Measurements from ENCODE around the gene FTO. TPM values are rescaled to one million over a fixed set of nuclear protein-coding genes. Genes with fewer than 3 reads are reported as not detected.
"Not testable (repeated sequence)": the region's sequence is repeated elsewhere in the genome, so short reads cannot be mapped to it uniquely, and the experiment has no call there.

The FTO gene
- total and polyA plus RNA-seq, 3 donors from 2014 or later = 32.4 to 64.7 (median 50.3) TPM

DNA sequence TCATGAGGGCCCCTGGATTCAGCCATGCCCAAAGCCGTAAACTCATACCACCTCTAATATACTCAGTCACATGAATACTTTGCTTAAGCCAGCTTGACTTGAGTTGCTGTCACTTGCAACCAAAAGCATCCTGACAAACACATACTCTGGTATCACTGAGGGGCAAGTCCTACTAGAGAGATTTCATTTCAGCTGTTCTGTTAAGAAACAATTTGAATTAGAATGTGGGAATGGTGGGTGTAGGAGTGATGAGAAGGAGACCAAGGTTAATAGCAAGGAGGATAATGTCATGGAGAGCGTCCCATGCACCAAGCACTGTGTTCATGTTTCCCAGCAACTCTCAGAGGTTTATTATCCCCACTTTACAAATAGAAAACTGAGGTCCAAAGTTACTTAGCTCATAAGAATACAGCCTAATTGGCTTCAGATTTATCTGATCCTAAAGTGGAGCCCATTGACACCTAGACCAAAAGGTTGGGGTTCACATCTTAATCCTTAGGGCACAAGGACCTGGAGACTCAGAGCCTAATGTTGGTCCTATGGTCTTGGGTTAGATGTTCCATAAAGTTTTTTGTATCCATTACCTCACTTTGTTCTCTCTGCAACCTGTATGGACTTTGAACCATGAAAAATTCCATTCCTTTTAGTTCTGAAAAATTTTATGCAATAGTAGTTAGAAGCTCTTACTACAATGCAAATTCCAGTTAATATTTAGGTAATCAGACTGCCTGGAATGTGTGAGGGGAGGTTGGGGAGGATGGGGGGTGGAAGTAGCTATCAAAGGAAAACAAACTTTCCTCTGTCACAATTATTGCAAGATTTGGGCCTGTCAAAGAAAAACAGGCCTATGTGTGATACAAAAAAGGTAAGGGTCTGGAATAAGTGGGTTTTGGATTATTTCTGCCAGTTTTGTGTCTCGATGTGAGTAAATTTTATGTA, 476.7 kb downstream of the FTO start:
- WGBS, 2 donors = 67 to 84% methylated on average over 3 of the region's 3 CpGs

DNA sequence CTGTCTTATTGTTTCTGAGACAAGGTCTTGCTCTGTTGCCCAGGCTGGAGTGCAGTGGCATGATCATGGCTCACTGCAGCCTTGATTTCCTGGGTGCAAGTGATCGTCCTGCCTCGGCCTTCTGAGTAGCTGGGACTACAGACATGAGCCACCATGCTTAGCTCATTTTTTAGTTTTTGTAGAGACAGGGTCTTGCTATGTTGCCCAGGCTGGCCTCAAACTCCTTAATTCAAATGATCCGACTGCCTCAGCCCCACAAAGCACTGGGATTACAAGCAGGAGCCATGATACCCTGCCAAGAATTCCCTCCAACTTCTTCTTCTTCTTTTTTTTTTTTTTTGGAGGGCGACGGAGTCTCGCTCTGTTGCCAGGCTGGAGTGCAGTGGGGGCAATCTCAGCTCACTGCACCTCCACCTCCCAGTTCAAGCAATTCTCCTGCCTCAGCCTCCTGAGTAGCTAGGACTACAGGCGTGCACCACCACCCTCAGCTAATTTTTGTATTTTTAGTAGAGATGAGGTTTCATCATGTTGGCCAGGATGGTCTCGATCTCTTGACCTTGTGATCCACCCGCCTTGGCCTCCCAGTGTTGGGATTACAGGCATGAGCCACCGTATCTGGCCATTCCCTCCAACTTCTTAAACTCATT, 477.9 kb downstream of the FTO start:
- H3K4me1 ChIP-seq; H3K27ac ChIP-seq; H3K4me3 ChIP-seq; intact Hi-C loops (cut with DNase I; ENCODE audit: low total_unique reads); H3K36me3 ChIP-seq (ENCODE audit: low read depth, missing control alignments); H3K9me3 ChIP-seq; DNase-seq; H3K27me3 ChIP-seq: not testable (repeated sequence)
- WGBS, 2 donors = 88 to 93% methylated on average over 10 of the region's 10 CpGs

More for the DNA sequence above, 476.7 kb downstream of the FTO start:
- TF ChIP-seq, protein P1, sequence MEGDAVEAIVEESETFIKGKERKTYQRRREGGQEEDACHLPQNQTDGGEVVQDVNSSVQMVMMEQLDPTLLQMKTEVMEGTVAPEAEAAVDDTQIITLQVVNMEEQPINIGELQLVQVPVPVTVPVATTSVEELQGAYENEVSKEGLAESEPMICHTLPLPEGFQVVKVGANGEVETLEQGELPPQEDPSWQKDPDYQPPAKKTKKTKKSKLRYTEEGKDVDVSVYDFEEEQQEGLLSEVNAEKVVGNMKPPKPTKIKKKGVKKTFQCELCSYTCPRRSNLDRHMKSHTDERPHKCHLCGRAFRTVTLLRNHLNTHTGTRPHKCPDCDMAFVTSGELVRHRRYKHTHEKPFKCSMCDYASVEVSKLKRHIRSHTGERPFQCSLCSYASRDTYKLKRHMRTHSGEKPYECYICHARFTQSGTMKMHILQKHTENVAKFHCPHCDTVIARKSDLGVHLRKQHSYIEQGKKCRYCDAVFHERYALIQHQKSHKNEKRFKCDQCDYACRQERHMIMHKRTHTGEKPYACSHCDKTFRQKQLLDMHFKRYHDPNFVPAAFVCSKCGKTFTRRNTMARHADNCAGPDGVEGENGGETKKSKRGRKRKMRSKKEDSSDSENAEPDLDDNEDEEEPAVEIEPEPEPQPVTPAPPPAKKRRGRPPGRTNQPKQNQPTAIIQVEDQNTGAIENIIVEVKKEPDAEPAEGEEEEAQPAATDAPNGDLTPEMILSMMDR (IDR thresholded peaks at IDR 0.05) = no peak
- no peak for TF ChIP-seq POLR2A (IDR thresholded peaks at IDR 0.05)
- Histone ChIP-seq H3K27me3 (no peaks in the 10 kb centered on the region), H3K9me3 (no peaks in the 10 kb centered on the region), H3K27ac (no peak overlapping the region), H3K4me3 (no peak overlapping the region), H3K36me3 (ENCODE audit: low read depth, missing control alignments) (no peaks in the 10 kb centered on the region), H3K4me1 (no peaks in the 10 kb centered on the region)
- no peak for DNase-seq
- intact Hi-C loops (cut with DNase I; ENCODE audit: low total_unique reads) = no loop called here

- TF ChIP-seq, protein P1 (IDR thresholded peaks at IDR 0.05) = no peak
- H3K36me3 ChIP-seq (ENCODE audit: low read depth, missing control alignments) = no peaks in the 10 kb centered on the region
- H3K27ac ChIP-seq = no peak overlapping the region
- H3K4me3 ChIP-seq = no peak overlapping the region
- 94 to 96% methylated on average over 2 of the region's 2 CpGs for WGBS, 2 donors
- intact Hi-C loops (cut with DNase I; ENCODE audit: low total_unique reads) = no loop called here
- no peaks in the 10 kb centered on the region for H3K9me3 ChIP-seq
- H3K27me3 ChIP-seq = no peaks in the 10 kb centered on the region
- no peaks in the 10 kb centered on the region for H3K4me1 ChIP-seq
- no peak for DNase-seq
These were observed 481.1 kb downstream of the FTO start for GRCh38 chr16:54185045-54185444.

- intact Hi-C loops (cut with DNase I; ENCODE audit: low total_unique reads) = no loop called here
- H3K4me3 ChIP-seq = no peak overlapping the region
- peaks cover 6% of the 10 kb centered on the region for H3K4me1 ChIP-seq
- no peaks in the 10 kb centered on the region for H3K27me3 ChIP-seq
- H3K36me3 ChIP-seq (ENCODE audit: low read depth, missing control alignments) = no peaks in the 10 kb centered on the region
- 83 to 84% methylated on average over 2 of the region's 2 CpGs for WGBS, 2 donors
- H3K27ac ChIP-seq = no peak overlapping the region
- DNase-seq = no peak
- TF ChIP-seq, protein P1 (IDR thresholded peaks at IDR 0.05) = no peak
- no peak for TF ChIP-seq POLR2A (IDR thresholded peaks at IDR 0.05)
- H3K9me3 ChIP-seq = no peaks in the 10 kb centered on the region
These were observed 487.2 kb downstream of the FTO start for GRCh38 chr16:54191163-54191562.

- intact Hi-C loops (cut with DNase I; ENCODE audit: low total_unique reads) = no loop called here
- no peak overlapping the region for H3K27ac ChIP-seq
- peaks cover 6% of the 10 kb centered on the region for H3K4me1 ChIP-seq
- H3K9me3 ChIP-seq = no peaks in the 10 kb centered on the region
- H3K27me3 ChIP-seq = no peaks in the 10 kb centered on the region
- no peak for DNase-seq
- no peaks in the 10 kb centered on the region for H3K36me3 ChIP-seq (ENCODE audit: low read depth, missing control alignments)
- WGBS, 2 donors = 66 to 91% methylated on average over 3 of the region's 3 CpGs
- H3K4me3 ChIP-seq = no peak overlapping the region
- no peak for TF ChIP-seq POLR2A (IDR thresholded peaks at IDR 0.05)
- TF ChIP-seq, protein P1 (IDR thresholded peaks at IDR 0.05) = no peak
These were observed 487.6 kb downstream of the FTO start for GRCh38 chr16:54191592-54191991.

Data from testis (tissue), 3 donors.